ENCODE measurements around the gene MDC1.

Gene MDC1

GRCh38 chr6:30686009-30686907 is 30.8 kb downstream of the MDC1 start, which contains the start of gene PPP1R18:
Gene PPP1R18 (minus strand): TSS chr6:30686645. CDS start chr6:30686018, 627 bp downstream.
- DNase-seq (ENCODE audit: low read depth) = no peak
- TF ChIP-seq CTCF (IDR thresholded peaks at IDR 0.05; ENCODE audit: control insufficient read depth, insufficient read depth, low read depth, low read length, missing control alignments) = no peak
- peak within 1 kb of the TSS; percentile 89 for H3K4me3 ChIP-seq (ENCODE audit: control insufficient read depth, low read depth, low read length)

- peak; percentile 27 for TF ChIP-seq CTCF (IDR thresholded peaks at IDR 0.05; ENCODE audit: control insufficient read depth, insufficient read depth, low read depth, low read length, missing control alignments)
- no peak for DNase-seq (ENCODE audit: low read depth)
- peak overlapping the region; percentile 89 for H3K4me3 ChIP-seq (ENCODE audit: control insufficient read depth, low read depth, low read length)
Observed at GRCh38 chr6:30685157-30686008, 31.7 kb downstream of the MDC1 start.

- H3K4me3 ChIP-seq (ENCODE audit: control insufficient read depth, low read depth, low read length) = peak overlapping the region; percentile 89
- no peak for TF ChIP-seq CTCF (IDR thresholded peaks at IDR 0.05; ENCODE audit: control insufficient read depth, insufficient read depth, low read depth, low read length, missing control alignments)
- no peak for DNase-seq (ENCODE audit: low read depth)
Observed at GRCh38 chr6:30684386-30685156, 32.5 kb downstream of the MDC1 start.

- TF ChIP-seq CTCF (IDR thresholded peaks at IDR 0.05; ENCODE audit: control insufficient read depth, insufficient read depth, low read depth, low read length, missing control alignments) = no peak
- no peak for DNase-seq (ENCODE audit: low read depth)
- H3K4me3 ChIP-seq (ENCODE audit: control insufficient read depth, low read depth, low read length) = peak overlapping the region; percentile 89
Observed at GRCh38 chr6:30683980-30684338, 33.1 kb downstream of the MDC1 start.

- peak overlapping the region; percentile 89 for H3K4me3 ChIP-seq (ENCODE audit: control insufficient read depth, low read depth, low read length)
- DNase-seq (ENCODE audit: low read depth) = no peak
- no peak for TF ChIP-seq CTCF (IDR thresholded peaks at IDR 0.05; ENCODE audit: control insufficient read depth, insufficient read depth, low read depth, low read length, missing control alignments)
Observed at GRCh38 chr6:30683183-30683979, 33.7 kb downstream of the MDC1 start.

Data from AG09309 (cell line).